Heart left ventricle (tissue), 16 donors: Measurements from ENCODE around the gene RAMP2. TPM values are rescaled to one million over a fixed set of nuclear protein-coding genes. Genes with fewer than 3 reads are reported as not detected.
"Not testable (repeated sequence)": the region's sequence is repeated elsewhere in the genome, so short reads cannot be mapped to it uniquely, and the experiment has no call there.

Experiments
- ATAC-seq, 4 donors: fragments of 200-7000 bp; cut with Tn5 transposase; one replicate each; pipeline ENCODE4 v1.9.1; 2020 to 2022; ENCODE audit warnings: moderate library complexity in 4 of 4, mild to moderate bottlenecking in 3 of 4, moderate number of reproducible peaks in 1 of 4
- DNase-seq, 5 donors: peaks; one replicate each; pipeline ENCODE4 v3.0.0-alpha.2; 2020
- H3K27ac ChIP-seq, 12 donors: fragments of 200-600 bp; sonication (generic) in 4 of 12; one replicate each; pipeline versions ENCODE4 v1.5.0 to v1.8.0; 2016 to 2022; ENCODE audit warnings: mild to moderate bottlenecking in 2 of 12
- H3K27me3 ChIP-seq, 9 donors: fragments of 200-600 bp; sonication (generic) in 2 of 9; one replicate each; pipeline versions ENCODE4 v1.5.1 to v1.8.0; 2016 to 2022; ENCODE audit warnings: mild to moderate bottlenecking in 3 of 9
- H3K36me3 ChIP-seq, 9 donors: fragments of 200-600 bp; sonication (generic) in 2 of 9; one replicate each; pipeline versions ENCODE4 v1.5.0 to v1.8.0; 2018 to 2022; ENCODE audit warnings: mild to moderate bottlenecking in 2 of 9
- H3K4me1 ChIP-seq, 12 donors: fragments of 200-600 bp; sonication (generic) in 4 of 12; one replicate each; pipeline versions ENCODE4 v1.5.0 to v1.8.0; 2016 to 2022; ENCODE audit warnings: mild to moderate bottlenecking in 3 of 12
- H3K4me3 ChIP-seq, 12 donors: fragments of 200-600 bp; sonication (generic) in 4 of 12; one replicate each; pipeline versions ENCODE4 v1.5.0 to v1.8.0; 2017 to 2022; ENCODE audit warnings: mild to moderate bottlenecking in 9 of 12, moderate library complexity in 4 of 12
- H3K9me3 ChIP-seq, 12 donors: fragments of 200-600 bp; sonication (generic) in 4 of 12; one replicate each; pipeline versions ENCODE4 v1.5.0 to v1.8.0; 2016 to 2022; ENCODE audit warnings: mild to moderate bottlenecking in 1 of 12
- POLR2A ChIP-seq, 2 donors: fragments of 450-650 bp; IDR thresholded peaks; one replicate each; pipeline ENCODE4 v1.6.1; 2017; ENCODE audit warnings: antibody characterized with exemption in 2 of 2, mild to moderate bottlenecking in 2 of 2, moderate library complexity in 2 of 2
- WGBS, 4 donors: extraction: QIAGEN DNeasy Blood & Tissue Kit in 2 of 4; methylation state at CpG; one replicate each; pipeline versions ENCODE4 v1.1.5 to v1.1.7; 2013 to 2018; 5-methylcytosine and 5-hydroxymethylcytosine counted together
- intact Hi-C, 10 donors: fragments of 100-400 bp; cut with DNase I; formaldehyde crosslinking; loops; one replicate each; pipeline versions ENCODE4 v1.11.1 to v1.14.2; 2022
- polyA plus RNA-seq, 2 donors: library from polyadenylated mRNA; stranded (reverse); fragments of 200-250 nt; gene quantifications; one replicate each; pipeline ENCODE4 v1.2.3, GENCODE V29; 2013
- total RNA-seq, 9 donors: library from RNA; depleted of rRNA in 2 of 9; stranded (reverse); fragments of >200 nt in 2 of 9; fragmentation: NEBNext Ultra II Directional in 3 of 9; extraction: Animal tissue kit (Norgen Biotek cat#: 25700) in 3 of 9; gene quantifications; one replicate each; pipeline versions ENCODE4 v1.1.0 to v1.2.4, GENCODE V29; 2016 to 2023
- TF ChIP-seq, protein P1 (sequence below), 12 donors: fragments of 200-600 bp; sonication (generic) in 4 of 12; IDR thresholded peaks; one replicate each; pipeline versions ENCODE4 v1.5.0 to v1.8.0; 2018 to 2022; ENCODE audit warnings: antibody characterized with exemption in 12 of 12, mild to moderate bottlenecking in 5 of 12
- donor health status: ischemic (EF 13 %, LVEDD 7.1; RV severe dilation, severe dysfunction).
- donor health status: healthy with polysubstance abuse.
- donor health status: DM: no; HTN: yes; CAD: no.
- donor health status: DM: no; HTN: no; CAD: no.
- donor health status: ischemic (EF 25% LVEDD 6.9; RV normal size, moderate dysfunction).
- donor health status: ischemic (EF 25% LVEDD 5.7; RV mildly dilated, moderate dysfunction).
- donor health status: healthy.
- donor health status: DM: yes; HTN: yes; CAD: no.
- donor health status: ischemic (EF 35%, LVEDD 5.7; RV mildly dilated, moderate dysfunction).
- donor health status: nonischemic (EF 11% LVEDD 7.7; RV severe dilation, severe dysfunction).
- donor health status: DM: yes; HTN: yes; CAD: no.
- donor health status: PGD.
- donor health status: ischemic (EF 29% LVEDD 5.4; RV normal size, mild dysfunction).
- donor health status: nonischemic (EF 23%, LVEDD 6.1; RV moderate dilation, normal function).

The RAMP2 gene
- total and polyA plus RNA-seq, 11 donors, result 31.2 to 82.0 (median 39.7) TPM

DNA sequence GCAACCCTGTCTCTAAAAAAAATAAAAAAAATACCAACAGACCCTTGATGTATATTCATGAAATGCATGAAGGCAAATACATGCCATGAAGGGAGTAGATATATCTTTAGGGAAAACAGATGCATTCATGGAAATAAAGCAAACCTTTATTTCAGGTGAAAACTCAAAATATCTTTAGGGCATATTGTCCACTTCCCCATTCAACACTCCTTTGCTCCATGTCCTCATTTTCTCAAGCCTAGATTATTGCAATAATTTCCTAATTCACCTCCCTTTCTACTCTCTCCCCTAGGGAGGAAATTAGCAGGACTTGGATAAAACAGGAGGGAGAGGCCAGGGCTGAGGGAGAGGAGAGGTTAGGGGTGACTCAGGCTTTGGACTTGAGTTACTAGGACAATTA lies 6.5 kb downstream of the RAMP2 start:
- no peak for TF ChIP-seq POLR2A (IDR thresholded peaks at IDR 0.05)
- TF ChIP-seq, protein P1, sequence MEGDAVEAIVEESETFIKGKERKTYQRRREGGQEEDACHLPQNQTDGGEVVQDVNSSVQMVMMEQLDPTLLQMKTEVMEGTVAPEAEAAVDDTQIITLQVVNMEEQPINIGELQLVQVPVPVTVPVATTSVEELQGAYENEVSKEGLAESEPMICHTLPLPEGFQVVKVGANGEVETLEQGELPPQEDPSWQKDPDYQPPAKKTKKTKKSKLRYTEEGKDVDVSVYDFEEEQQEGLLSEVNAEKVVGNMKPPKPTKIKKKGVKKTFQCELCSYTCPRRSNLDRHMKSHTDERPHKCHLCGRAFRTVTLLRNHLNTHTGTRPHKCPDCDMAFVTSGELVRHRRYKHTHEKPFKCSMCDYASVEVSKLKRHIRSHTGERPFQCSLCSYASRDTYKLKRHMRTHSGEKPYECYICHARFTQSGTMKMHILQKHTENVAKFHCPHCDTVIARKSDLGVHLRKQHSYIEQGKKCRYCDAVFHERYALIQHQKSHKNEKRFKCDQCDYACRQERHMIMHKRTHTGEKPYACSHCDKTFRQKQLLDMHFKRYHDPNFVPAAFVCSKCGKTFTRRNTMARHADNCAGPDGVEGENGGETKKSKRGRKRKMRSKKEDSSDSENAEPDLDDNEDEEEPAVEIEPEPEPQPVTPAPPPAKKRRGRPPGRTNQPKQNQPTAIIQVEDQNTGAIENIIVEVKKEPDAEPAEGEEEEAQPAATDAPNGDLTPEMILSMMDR (IDR thresholded peaks at IDR 0.05), result no peak
- Histone ChIP-seq H3K9me3 (no peaks in the 10 kb centered on the region), H3K36me3 (no peaks in the 10 kb centered on the region), H3K27ac (no peak overlapping the region), H3K4me1 (peaks cover 0 to 20% (median under 1%) of the 10 kb centered on the region in 12 donors), H3K4me3 (no peak overlapping the region), H3K27me3 (peaks cover 0 to 3% (median 0%) of the 10 kb centered on the region in 9 donors)
- intact Hi-C loops, result loop anchor here in 2 of 10 donors (10.0 kb wide), 3 partner anchors 163 to 193 kb away; partner anchors contain the start of genes PSMC3IP (in 1 of the 2), RETREG3 (in 1 of the 2) and TUBG1 (in 1 of the 2)
- ATAC-seq (no peak), DNase-seq (no peak)

DNA sequence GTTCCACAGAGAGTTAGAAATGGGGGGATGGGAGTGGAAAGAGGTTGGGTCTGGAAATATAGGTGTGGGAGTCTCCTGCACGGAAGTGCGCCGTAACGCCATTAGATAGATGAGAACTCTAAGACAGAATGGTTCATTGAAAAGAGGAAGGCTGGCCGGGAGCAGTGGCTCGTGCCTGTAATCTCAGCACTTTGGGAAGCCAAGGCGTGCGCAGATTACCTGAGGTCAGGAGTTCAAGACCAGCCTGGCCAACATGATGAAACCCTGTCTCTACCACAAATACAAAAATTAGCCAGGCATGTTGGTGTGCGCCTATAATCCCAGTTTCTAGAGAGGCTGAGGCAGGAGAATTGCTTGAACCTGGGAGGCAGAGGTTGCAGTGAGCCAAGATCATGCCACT lies 7.0 kb downstream of the RAMP2 start:
- ATAC-seq, H3K27me3 ChIP-seq, DNase-seq, H3K9me3 ChIP-seq, H3K36me3 ChIP-seq, H3K27ac ChIP-seq, H3K4me3 ChIP-seq: not testable (repeated sequence)
- intact Hi-C loops, result loop anchor here in 2 of 10 donors (10.0 kb wide), 3 partner anchors 163 to 193 kb away; partner anchors contain the start of genes PSMC3IP (in 1 of the 2), RETREG3 (in 1 of the 2) and TUBG1 (in 1 of the 2)
- 53 to 66% (median 62%) methylated on average over 9 of the region's 9 CpGs for WGBS, 4 donors
- peaks cover 0 to 19% (median 5%) of the 10 kb centered on the region in 12 donors for H3K4me1 ChIP-seq

DNA sequence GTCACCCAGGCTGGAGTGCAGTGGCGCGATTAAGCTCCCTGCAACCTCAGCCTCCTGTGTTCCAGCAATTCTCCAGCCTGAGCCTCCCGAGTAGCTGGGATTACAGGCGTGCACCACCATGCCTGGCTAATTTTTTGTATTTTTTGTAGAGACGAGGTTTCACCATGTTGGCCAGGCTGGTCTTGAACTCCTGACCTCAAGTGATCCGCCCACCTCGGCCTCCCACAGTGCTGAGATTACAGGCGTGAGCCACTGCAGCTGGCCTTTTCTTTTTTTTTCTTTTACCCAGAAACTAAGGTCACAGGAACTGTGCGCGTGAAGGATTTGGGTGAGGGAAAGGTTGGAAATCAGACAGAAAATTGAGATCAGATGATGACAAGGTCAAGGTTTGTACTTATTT lies 8.9 kb downstream of the RAMP2 start:
- not testable (repeated sequence) for H3K36me3 ChIP-seq, ATAC-seq, H3K27me3 ChIP-seq, H3K27ac ChIP-seq, H3K4me3 ChIP-seq, H3K9me3 ChIP-seq, DNase-seq
- peaks cover 0 to 18% (median 11%) of the 10 kb centered on the region in 12 donors for H3K4me1 ChIP-seq
- 68 to 78% (median 72%) methylated on average over 10 of the region's 10 CpGs for WGBS, 4 donors
- intact Hi-C loops, result loop anchor here in 4 of 10 donors (5.0 to 10.0 kb wide), 5 partner anchors 52 to 195 kb away; partner anchors contain the start of genes BECN1 (in 2 of the 4), PSMC3IP (in 1 of the 4), RETREG3 (in 1 of the 4) and TUBG1 (in 1 of the 4)

DNA sequence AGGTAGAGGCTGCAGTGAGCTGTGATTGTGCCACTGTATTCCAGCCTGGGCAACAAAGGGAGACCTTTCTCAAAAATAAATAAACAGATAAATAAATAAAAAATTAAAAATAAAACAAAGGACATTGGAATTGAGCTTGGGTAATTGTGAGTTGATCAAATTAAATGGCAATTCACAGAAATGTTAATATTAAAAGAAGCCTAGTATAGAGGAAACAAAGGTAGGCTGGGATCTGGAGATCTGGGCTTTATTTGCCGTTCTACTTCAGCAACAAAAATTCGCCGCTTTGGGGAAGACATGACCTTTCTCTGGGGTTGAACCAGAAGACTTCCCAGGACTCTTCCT lies 11.9 kb downstream of the RAMP2 start:
- Histone ChIP-seq H3K36me3 (peaks cover 0 to 35% (median 28%) of the 10 kb centered on the region in 9 donors), H3K9me3 (no peaks in the 10 kb centered on the region), H3K4me3 (peak overlapping the region; percentile 47 to 94 (median 84)), H3K27ac (peak overlapping the region in 11 of 12 donors; percentile 48 to 86 (median 80)), H3K4me1 (peaks cover 0 to 18% (median 9%) of the 10 kb centered on the region in 12 donors), H3K27me3 (no peaks in the 10 kb centered on the region)
- 3 to 12% (median 7%) methylated on average over 3 of the region's 3 CpGs for WGBS, 4 donors
- no peak for DNase-seq
- ATAC-seq, result no peak
- intact Hi-C loops, result loop anchor here in 2 of 10 donors (5.0 to 10.0 kb wide), 2 partner anchors 49 to 52 kb away; partner anchors contain the start of gene BECN1 (in 2 of the 2)
- TF ChIP-seq, protein P1 (IDR thresholded peaks at IDR 0.05), result no peak
- TF ChIP-seq POLR2A (IDR thresholded peaks at IDR 0.05), result no peak

DNA sequence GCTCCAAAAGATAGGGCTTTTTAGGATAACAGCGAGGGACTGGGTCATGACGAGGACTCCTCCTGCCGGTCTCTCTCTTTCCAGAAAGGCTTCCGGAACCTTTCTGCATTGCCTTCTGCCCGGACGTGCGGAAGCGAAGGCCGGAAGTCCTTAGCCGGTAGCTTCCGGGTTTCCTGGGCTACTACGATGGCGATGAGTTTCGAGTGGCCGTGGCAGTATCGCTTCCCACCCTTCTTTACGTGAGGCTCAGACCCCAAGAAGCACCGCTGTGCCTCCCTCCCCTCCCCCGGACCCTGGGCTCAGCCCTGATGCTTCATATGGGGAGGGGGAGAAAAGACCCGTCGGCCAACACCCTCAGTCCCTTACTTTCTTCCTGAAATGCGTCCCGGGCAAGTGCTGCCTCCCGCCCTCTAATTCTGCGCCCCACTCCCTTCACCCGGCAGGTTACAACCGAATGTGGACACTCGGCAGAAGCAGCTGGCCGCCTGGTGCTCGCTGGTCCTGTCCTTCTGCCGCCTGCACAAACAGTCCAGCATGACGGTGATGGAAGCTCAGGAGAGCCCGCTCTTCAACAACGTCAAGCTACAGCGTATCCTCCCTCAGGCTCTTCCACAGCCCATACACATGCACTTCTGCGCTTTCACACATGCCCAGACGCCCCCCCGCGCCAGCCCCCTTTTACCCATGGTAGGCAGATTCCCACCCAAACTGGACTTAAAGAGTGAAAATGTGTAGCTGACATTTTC lies 12.4 kb downstream of the RAMP2 start, which contains the start of gene VPS25:
TSS of gene VPS25 (plus strand) at position 160 of the 746 bp plus-strand sequence. CDS start at position 187, 27 bp downstream.
- Histone ChIP-seq H3K27me3 (no peaks in the 10 kb centered on the region), H3K9me3 (no peaks in the 10 kb centered on the region), H3K36me3 (peaks cover 0 to 40% (median 33%) of the 10 kb centered on the region in 9 donors), H3K4me1 (peaks cover 0 to 18% (median 9%) of the 10 kb centered on the region in 12 donors), H3K27ac (peak within 1 kb of the TSS; percentile 20 to 86 (median 79)), H3K4me3 (peak within 1 kb of the TSS; percentile 47 to 94 (median 84))
- 1% methylated on average over 36 to 39 of the region's 39 CpGs for WGBS, 4 donors
- DNase-seq (peak; percentile 75 to 85 (median 81)), ATAC-seq (peak; percentile 90 to 98 (median 97))
- intact Hi-C loops, result loop anchor here in 2 of 10 donors (5.0 to 10.0 kb wide), 2 partner anchors 49 to 51 kb away; partner anchors contain the start of gene BECN1 (in 2 of the 2)
- TF ChIP-seq, protein P1 (IDR thresholded peaks at IDR 0.05), result peak in 6 of 12 donors; percentile 24 to 51 (median 32)
- peak in 1 of 2 donors; percentile 53 for TF ChIP-seq POLR2A (IDR thresholded peaks at IDR 0.05)
